ENCODE data around the gene COP1.

Gene COP1

DNA sequence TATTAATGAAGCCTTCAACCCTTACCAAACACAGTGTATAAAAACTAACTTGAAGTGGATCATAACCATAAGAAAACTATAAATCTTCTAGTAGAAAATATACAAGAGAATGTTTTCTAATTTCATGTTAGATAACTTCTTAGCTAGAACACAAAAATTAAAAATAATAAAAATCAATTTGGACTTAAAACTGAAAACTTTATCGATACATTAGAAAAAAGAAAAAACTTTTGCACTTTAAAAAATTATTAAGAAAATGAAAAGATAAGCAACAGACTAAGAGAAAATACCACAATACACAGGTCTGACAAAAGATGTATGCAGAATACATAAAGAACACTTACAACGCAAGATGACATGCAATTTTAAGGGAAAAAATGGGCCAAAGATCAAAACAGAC lies 8.7 kb downstream of the COP1 start:
- DNase-seq = no peak

DNA sequence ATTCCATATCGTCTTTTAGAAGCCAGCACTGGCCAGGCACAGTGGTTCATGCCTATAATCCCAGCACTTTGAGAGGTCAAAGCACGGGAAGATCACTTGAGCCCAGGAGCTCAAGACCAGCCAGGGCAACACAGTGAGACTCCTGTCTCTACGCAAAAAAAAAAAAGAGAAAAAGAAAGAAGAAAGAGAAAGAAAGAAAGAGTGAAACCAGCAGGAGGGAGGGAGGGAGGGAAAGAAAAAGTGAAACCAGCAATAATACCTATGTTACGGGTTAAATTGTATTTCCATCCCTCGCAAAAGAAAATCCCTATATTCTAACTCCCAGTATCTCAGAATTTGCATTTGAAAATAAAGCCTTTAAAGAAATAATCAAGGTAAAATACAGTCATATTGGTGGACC lies 10.4 kb downstream of the COP1 start:
- no peak for DNase-seq

DNA sequence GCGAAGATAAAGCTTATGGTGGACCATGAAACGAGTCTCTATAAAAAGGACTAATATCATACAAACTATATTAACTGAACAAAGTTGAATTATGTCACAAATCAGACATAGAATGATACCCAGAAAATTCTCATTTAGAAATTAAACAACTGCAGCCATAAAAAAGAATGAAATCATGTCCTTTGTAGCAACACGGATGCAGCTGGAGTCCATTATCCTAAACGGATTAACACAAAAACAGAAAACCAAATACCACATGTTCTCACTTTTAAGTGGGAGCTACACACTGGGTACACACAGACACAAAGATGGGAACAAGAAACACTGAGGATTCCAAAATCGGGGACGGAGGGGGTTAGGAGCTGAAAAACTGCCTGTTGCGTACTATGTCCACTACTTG lies 11.5 kb downstream of the COP1 start:
- no peak for DNase-seq

DNA sequence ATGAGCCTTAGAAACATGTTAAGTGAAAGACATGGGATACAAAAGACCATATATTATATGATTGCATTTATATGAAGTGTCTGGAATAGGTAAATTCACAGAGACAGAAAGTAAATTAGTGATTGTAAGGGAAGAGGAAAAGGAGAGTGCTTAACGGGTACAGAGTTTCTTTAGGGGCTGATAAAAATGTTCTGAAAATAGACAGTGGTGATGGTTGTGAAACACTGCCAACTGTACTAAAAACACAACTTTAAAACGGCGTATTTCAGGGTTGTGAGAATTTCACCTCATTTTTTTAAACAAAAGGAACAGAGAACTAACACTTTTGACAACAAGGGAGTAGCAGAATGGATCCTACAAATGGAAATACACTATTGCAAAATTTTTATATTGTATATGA lies 13.4 kb downstream of the COP1 start:
- no peak for DNase-seq

DNA sequence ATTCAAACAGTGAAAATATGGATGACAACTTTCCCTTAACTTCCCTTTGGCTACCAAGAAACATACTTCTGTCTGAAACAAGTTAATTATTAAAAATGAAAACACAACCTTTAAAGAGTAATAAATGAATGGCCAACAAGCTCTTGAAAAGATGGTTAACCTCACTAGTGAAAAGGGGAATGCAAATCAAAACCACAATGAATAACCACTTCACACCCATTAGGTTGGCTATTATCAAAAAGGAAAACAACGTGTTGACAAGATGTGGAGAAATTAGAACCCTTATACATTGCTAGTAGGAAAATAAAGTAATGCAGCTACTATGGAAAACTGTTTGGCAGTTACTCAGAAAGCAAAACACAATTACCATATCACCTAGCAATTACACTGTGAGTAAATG lies 14.1 kb downstream of the COP1 start:
- DNase-seq = no peak

DNA sequence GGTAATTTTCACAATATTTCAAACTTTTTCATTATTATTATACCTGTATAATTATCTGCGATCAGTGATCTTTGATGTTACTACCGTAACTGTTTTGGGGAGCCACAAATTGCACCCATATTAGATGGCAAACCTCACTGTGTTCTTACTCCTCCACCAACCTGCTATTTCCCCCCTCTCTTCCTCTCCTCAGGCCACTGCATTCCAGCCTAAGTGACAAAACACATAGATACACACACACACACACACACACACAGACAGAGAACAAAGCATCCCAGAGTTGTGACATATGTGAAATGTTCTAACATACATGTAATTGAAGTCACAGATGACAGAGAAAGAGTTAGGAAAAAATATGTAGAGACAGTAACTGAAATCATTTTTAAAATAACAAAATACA lies 18.5 kb downstream of the COP1 start:
- DNase-seq = no peak

DNA sequence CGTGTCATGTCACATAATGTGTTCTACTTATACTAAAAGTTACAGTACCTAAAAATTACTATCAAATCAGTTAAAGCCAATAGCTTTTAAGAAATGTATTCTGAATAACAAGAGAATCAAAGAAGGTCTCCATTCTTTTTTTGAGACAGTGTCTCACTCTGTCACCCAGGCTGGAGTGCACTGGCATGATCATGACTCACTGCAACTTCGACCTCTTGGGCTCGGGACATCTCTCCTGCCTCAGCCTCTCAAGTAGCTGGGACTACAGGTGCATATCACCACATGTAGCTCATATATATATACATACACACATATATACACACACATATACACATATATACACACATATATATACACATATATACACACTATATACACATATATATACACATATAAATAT lies 20.1 kb downstream of the COP1 start:
- DNase-seq = no peak

DNA sequence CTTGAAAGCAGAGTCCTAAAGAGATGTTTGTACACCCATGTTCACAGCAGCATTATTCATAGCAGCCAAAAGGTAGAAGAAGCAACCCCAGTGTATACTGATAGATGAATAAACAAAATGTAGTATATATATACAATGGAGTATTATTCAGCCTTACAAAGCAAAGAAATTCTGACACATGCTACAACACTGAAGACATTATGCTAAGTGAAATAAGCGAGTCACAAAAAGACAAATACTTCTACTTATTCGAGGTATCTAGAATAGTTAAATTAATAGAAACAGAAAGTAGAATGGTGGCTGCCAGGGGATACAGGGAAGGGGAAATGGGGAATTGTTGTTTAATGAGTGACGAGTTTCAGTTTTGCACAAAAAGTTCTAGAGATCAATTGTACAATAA lies 23.5 kb downstream of the COP1 start:
- no peak for DNase-seq

DNA sequence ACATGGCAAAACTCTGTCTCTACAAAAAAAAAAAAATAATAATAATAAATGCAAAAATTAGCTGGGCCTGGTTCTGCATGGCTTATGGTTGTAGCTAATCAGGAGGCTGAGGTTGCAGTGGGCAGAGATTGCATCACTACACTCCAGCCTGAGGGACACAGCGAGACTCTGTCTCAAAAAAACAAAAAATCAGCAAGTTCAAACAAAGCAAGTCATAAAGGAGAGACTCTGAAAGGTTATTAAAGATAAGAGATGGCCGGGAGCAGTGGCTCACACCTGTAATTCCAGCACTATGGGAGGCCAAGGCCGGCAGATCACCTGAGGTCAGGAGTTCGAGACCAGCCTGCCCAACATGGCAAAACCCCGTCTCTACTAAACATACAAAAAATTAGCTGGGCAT lies 28.8 kb downstream of the COP1 start:
- no peak for DNase-seq

DNA sequence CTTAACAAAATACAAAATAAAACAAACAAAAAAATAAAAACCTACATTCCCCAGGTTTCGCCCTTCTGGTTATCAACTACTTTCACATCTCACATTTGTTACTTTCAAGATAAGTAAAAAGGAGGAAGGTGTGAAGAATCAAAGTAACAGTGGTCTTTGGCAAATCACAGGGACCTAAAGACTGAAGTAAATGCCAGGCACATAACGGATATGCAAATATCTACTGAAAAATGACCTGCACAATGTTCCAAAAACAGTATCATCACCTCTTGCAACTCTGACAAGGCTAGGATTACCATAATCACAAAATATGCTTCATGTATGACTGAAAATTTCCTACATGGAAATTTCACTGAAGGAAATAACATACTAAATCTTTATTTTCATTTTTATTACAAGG lies 29.3 kb downstream of the COP1 start:
- DNase-seq = no peak

DNA sequence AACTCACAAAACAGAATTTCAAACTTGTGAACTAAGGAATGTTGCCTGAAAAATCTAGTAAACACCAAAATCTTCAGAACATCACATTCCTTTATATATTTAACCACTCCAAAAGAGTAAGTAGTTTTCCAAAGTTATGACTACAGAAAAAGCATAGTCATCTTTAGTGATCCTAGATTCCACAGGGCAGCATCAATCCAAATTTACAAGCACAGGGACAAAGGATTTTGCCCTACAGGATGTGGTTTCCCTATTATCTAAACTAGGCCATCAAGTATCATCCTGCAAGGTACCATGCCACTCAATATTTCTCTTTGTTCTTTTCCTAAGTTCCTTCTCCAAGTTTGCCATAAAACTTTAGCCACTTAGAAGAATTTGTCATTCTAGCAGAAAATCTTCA lies 33.0 kb downstream of the COP1 start:
- DNase-seq = no peak

DNA sequence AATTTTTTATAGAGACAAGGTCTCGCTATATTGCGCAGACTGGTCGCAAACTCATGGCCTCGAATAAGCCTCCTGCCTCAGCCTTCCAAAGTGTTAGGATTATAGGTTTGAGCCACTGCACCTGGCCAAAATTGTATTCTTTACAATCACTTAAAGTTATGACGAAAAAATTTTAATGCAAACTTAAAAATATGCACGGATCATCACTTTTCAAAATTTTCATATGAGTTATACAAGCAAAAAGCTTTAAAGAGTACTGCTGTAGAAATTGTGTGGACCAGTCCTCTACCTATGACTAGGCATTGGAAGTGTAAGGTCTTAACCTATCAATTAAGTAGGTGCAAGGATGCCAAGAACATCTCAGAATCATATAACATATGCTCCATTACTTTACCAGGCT lies 34.9 kb downstream of the COP1 start:
- no peak for DNase-seq

DNA sequence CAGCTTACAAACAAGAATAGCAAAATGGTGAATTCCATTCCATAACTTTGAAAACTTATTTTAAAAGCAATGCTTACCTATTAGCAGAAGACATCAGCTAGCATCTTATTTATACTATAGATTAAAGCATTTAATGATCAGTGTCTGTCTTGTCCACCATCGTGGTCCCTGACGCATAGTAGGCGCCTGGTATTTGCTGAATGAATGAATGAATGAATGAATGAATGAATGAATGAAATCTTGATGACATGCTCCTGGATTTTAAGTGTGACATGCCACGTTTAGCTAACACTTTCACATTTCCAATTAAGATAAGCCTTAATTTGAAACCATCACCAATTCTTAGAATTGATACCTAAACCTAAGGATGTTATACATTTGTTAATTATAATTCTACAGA lies 39.9 kb downstream of the COP1 start:
- DNase-seq = no peak

DNA sequence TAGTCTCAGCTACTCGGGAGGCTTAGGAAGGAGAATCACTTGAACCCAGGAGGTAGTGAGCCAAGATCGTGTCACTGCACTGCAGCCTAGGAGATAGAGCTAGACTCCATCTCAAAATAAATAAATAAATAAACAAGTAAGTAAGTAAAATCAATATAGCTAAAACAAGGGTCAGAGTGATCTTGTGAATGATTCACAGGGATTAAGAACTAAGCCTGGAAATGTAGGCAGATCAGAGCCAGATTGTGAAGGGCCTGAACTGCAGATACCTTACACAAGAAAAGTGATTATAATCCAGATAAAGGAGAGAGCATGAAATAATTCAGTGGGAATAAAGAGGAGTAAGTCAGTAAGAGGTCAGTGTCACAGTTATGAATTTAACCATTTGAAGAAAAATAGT lies 41.5 kb downstream of the COP1 start:
- no peak for DNase-seq

DNA sequence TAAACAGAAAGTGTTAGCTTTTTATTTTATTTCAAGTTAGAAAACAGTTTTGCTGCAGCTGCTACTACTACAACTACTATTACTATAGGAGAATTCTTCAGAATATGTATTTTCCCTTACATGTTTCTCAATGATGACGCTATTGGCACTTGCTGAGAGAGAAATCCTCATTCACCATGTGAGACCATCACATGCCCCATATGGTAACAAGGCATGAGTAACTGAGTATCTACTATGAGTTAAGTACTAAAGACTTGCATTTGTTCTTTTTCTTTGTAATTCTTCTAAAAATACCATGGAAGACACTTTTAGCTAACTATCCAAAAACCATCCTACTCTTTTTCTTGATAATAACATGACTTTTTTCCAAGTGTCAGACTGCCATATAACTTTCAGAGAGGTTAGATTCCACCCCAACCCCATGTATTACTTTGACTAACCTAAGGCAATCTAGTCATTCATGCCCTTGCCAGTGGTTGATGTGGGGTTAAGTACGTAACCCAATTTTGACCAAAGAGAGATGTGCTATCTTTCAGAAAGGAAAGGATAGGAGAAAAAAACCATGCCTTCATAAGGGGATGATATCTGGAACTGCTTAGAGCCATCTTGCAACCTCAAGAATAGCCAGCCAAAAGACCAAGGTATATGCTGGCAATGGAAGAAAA lies 42.9 kb downstream of the COP1 start:
- no peak for DNase-seq

DNA sequence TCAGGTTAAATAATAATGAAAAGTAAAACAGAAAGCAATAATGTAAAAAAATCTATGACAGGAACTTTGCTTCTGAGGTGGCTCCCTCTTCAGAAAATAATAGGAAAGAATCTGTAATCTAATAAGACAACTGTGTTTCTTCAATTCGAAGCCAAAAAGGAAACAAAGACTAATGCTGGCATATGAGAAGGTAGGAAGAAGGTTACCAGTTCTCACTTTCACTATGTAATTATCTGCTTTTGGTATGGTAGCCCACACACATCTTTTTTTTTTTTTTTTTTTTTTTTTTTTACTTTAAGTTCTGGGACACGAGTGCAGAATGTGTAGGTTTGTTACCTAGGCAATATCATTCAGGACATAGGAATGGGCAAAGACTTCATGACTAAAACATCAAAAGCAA lies 47.1 kb downstream of the COP1 start:
- DNase-seq = no peak

DNA sequence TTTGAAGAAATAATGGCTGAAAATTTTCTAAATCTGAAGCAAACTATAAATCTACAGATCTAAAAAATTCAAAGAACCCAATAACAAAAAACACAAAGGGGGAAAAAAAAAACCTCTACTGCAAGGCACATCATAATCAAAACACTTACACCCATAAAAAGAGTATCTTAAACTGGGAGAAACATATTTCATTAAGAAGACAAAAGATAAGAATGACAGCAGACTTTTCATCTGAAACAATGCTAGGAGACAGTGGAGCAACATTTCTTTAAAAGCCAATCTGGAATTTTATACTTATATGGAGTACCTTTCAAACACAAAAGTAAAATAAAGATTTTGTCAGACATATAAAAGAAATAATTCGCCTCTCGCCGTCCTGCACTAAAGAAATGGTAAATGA lies 49.1 kb downstream of the COP1 start:
- no peak for DNase-seq

DNA sequence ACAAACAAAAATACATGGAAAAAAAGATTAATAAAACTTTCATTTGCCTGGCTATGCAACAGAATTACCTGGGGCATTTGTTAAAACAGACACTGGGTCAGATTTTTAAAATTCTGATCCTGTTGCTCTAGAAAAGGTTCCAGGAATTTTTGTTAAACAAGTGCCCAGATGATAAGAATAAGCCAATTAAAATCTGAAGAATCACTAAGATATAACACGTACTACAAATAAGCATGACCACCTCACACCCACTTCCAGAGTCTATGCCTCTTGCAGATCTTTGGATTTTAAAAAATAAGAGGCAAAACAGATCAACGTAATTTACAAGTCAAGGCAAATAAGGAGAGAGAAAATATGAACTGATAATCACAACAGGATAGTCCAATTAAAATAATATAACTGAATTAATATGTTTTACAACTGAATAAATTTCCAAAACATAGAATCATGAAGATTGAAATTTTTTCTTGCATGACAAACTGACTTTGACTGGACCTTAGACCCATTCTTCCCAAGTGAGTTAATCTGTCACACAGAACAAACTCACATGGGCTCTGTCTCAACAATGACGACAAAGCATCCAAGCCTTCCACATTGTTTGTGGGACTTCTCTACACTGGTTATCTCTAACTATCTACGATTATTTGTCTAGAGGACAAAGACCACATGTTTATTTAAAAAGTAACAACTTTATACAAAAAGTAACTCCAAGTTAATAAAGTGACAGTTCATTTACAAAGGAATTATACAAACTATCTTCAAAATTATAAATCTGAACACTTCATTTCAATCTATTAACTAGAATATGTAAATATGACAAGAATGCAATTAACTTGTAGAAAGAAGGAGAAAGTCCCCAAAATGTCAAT lies 56.9 kb downstream of the COP1 start:
- no peak for DNase-seq

DNA sequence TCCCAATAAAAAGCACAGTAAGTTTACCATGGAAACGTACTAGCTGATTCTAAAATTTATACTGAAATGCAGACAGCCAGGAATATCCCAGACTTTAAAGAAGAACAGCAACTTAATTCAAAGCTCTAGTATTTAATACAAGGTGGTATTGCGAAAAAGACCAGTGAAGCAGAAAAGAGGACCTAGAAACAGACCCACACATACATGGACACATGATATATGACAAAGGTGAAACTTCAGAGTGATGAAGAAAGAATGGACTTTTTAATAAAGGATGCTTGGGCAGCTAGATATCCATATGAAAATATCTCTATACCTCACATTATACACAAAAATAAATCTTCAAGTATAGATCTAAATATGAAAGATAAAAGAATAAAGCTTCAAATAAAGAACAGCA lies 62.6 kb downstream of the COP1 start:
- no peak for DNase-seq

DNA sequence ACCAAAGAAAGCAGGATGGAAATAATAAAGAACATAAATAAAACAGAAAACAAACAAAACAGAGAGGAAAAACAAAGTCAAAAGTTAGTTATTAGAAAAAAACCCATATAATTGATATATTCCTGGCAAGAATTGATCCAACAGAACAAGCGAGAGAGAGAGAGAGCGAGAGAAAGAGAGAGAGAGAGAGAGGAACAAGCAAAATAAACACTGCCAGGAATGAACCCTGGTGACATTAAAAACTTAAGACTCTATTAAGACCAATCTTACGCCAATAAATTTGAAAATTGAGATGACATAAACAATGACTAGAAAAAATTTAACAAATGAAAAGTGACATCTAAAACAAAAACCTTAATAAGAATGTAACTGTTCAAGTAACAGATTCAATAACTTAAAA lies 64.1 kb downstream of the COP1 start:
- DNase-seq = no peak

DNA sequence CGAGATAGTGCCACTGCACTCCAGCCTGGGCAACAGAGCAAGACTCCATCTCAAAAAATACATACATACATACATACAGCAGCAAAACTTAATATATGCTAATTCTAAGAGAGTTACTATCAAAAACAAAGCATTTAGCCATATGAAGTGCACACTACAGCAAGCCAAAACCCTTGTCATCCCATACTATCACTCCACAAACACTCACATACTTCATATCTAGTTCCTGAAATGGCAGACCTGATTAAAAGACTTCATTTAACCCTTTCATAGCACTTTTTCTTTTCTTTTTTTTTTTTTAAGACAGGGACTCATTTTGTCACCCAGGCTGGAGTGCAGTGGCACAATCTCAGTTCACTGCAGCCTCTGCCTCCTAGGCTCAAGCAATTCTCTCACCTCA lies 65.6 kb downstream of the COP1 start:
- no peak for DNase-seq

DNA sequence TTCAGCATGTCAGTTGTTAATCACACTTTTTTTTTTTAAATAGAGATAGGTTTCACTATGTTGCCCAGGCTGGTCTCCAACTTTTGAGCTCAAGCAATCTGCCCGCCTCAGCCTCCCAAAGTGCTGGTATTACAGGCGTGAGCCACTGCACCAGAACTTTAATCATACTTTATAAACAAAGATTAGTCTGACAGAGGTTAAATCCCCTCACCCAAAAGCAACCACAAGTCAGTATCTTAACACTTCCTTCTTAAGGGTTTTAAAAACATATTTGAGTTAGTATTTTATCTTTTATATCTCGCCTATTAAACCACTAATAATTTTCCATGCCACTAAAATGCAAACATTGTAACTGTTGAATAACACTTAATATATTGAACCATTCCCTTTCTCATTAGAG lies 70.2 kb downstream of the COP1 start:
- no peak for DNase-seq

DNA sequence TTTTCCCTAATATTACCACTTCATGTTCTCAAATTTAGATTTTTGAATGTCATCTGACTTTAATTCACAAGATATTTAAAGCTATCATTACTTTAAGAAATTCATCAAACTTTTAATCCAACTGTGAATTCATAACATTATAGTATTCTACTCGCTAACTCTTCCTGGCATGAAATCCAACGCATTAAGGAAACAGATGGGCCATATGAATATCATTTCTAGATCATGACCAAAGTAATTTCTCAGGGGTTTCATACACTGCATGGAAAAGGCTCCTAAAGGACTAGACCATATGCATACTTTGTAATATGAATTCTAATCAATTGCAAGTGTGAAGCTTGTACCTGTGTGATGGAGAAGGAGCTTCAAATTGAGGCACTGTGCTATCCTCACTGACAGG lies 72.4 kb downstream of the COP1 start:
- DNase-seq = no peak

DNA sequence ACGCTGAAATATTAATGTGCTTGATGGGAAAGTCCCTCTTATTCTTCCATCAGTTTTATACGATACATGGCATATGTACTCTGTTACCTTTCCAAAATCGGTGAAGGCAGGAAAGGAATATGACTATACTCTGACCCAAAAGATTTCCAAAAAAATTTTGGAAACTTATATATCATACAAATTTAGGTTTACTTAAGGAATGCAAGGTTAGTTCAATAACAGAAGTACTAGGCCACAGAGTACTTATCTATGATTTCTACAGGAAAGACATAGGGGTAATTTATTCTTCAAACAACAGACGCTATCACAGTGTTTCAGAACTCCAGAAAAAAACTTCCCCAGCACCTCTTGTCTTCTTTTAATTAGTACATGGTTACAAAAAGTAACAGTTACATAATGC lies 84.8 kb downstream of the COP1 start:
- no peak for DNase-seq

DNA sequence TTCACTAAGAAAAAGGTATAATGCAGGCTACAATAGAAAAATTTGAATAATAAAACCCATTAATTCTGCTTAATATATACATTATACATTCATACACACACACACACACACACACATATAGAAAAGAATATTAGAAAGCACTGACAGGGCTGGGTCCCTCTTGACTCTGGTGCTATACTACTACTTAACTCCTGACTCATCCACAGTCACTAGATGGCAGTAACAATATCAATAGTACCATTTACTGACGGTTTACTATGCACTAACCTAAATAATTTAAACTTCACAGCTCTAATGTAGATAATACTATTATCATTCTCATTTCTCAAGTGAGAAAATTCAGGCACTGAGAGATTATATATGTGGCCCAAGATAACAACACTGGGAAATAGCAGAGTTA lies 87.5 kb downstream of the COP1 start:
- no peak for DNase-seq
